Measurements from ENCODE around the gene DDX39B. TPM values are rescaled to one million over a fixed set of nuclear protein-coding genes. Genes with fewer than 3 reads are reported as not detected.

DDX39B gene
- total RNA-seq, 2 experiments from 2014 or later = 483 to 498 TPM

GRCh38 chr6:31525932-31526591 is 15.7 kb downstream of the DDX39B start:
- no peaks in the 10 kb centered on the region for H3K4me1 ChIP-seq (ENCODE audit: insufficient read depth, low read length)
- no peaks in the 10 kb centered on the region for H3K9me3 ChIP-seq (ENCODE audit: control insufficient read depth in 1 of 2, insufficient read depth in 1 of 2, low read length in 2 of 2)
- ChIA-PET CTCF (no interaction called here), POLR2A (no interaction called here)
- Mint-ChIP-seq H3K36me3 (ENCODE audit: low read depth) (peaks cover 29% of the 10 kb centered on the region), H3K9me3 (no peaks in the 10 kb centered on the region), H3K27ac (no peak overlapping the region), H3K27me3 (no peaks in the 10 kb centered on the region), H3K4me3 (no peak overlapping the region), H3K4me1 (ENCODE audit: low read depth) (no peaks in the 10 kb centered on the region)
- no peak for ATAC-seq (ENCODE audit: poor library complexity)
- H3K27ac ChIP-seq (ENCODE audit: low read depth in 1 of 2, low read length in 2 of 2) = no peak overlapping the region
- TF ChIP-seq CTCF (IDR thresholded peaks at IDR 0.05) = no peak
- no peak for DNase-seq
- intact Hi-C loops (cut with DNase I, micrococcal nuclease) = loop anchor here in 1 of 2 experiments (1.0 kb wide), 1 partner anchor 383 kb away; no protein-coding TSS in a partner anchor
- H3K4me3 ChIP-seq (ENCODE audit: low read length) = no peak overlapping the region
- no peaks in the 10 kb centered on the region for H3K27me3 ChIP-seq (ENCODE audit: control insufficient read depth in 1 of 2, insufficient read depth in 2 of 2, low read length in 2 of 2)
- peaks cover 16% of the 10 kb centered on the region for H3K36me3 ChIP-seq (ENCODE audit: insufficient read depth, low read length)

GRCh38 chr6:31525553-31525931 is 16.3 kb downstream of the DDX39B start:
- Mint-ChIP-seq H3K36me3 (ENCODE audit: low read depth) (peaks cover 24% of the 10 kb centered on the region), H3K4me3 (no peak overlapping the region), H3K27ac (no peak overlapping the region), H3K4me1 (ENCODE audit: low read depth) (no peaks in the 10 kb centered on the region), H3K9me3 (no peaks in the 10 kb centered on the region), H3K27me3 (no peaks in the 10 kb centered on the region)
- no peaks in the 10 kb centered on the region for H3K4me1 ChIP-seq (ENCODE audit: insufficient read depth, low read length)
- no peaks in the 10 kb centered on the region for H3K27me3 ChIP-seq (ENCODE audit: control insufficient read depth in 1 of 2, insufficient read depth in 2 of 2, low read length in 2 of 2)
- TF ChIP-seq CTCF (IDR thresholded peaks at IDR 0.05) = no peak
- intact Hi-C loops (cut with DNase I, micrococcal nuclease) = loop anchor here in 1 of 2 experiments (1.0 kb wide), 1 partner anchor 382 kb away; no protein-coding TSS in a partner anchor
- no peak overlapping the region for H3K27ac ChIP-seq (ENCODE audit: low read depth in 1 of 2, low read length in 2 of 2)
- POLR2A ChIA-PET = no interaction called here
- peaks cover 11% of the 10 kb centered on the region for H3K36me3 ChIP-seq (ENCODE audit: insufficient read depth, low read length)
- DNase-seq (no peak), ATAC-seq (ENCODE audit: poor library complexity) (no peak)
- H3K9me3 ChIP-seq (ENCODE audit: control insufficient read depth in 1 of 2, insufficient read depth in 1 of 2, low read length in 2 of 2) = no peaks in the 10 kb centered on the region
- no peak overlapping the region for H3K4me3 ChIP-seq (ENCODE audit: low read length)
- CTCF ChIA-PET = no interaction called here

GRCh38 chr6:31521835-31522234 is 20.0 kb downstream of the DDX39B start:
- Mint-ChIP-seq H3K4me3 (no peak overlapping the region), H3K4me1 (ENCODE audit: low read depth) (no peaks in the 10 kb centered on the region), H3K9me3 (no peaks in the 10 kb centered on the region), H3K27me3 (no peaks in the 10 kb centered on the region), H3K27ac (no peak overlapping the region), H3K36me3 (ENCODE audit: low read depth) (no peaks in the 10 kb centered on the region)
- intact Hi-C loops (cut with DNase I, micrococcal nuclease) = loop anchor here in 1 of 2 experiments (2.0 kb wide), 1 partner anchor 49 kb away; no protein-coding TSS in a partner anchor
- no peaks in the 10 kb centered on the region for H3K4me1 ChIP-seq (ENCODE audit: insufficient read depth, low read length)
- no peaks in the 10 kb centered on the region for H3K9me3 ChIP-seq (ENCODE audit: control insufficient read depth in 1 of 2, insufficient read depth in 1 of 2, low read length in 2 of 2)
- ATAC-seq (ENCODE audit: poor library complexity) (no peak), DNase-seq (no peak)
- no peak overlapping the region for H3K4me3 ChIP-seq (ENCODE audit: low read length)
- TF ChIP-seq CTCF (IDR thresholded peaks at IDR 0.05) = no peak
- no peak overlapping the region for H3K27ac ChIP-seq (ENCODE audit: low read depth in 1 of 2, low read length in 2 of 2)
- ChIA-PET CTCF (no interaction called here), POLR2A (no interaction called here)
- no peaks in the 10 kb centered on the region for H3K27me3 ChIP-seq (ENCODE audit: control insufficient read depth in 1 of 2, insufficient read depth in 2 of 2, low read length in 2 of 2)
- no peaks in the 10 kb centered on the region for H3K36me3 ChIP-seq (ENCODE audit: insufficient read depth, low read length)

Measured in CD4-positive, alpha-beta T cell (primary cell).